HG03045 (cell line): Measurements from ENCODE around the gene CASP8.
"Not testable (repeated sequence)": the region's sequence is repeated elsewhere in the genome, so short reads cannot be mapped to it uniquely, and the experiment has no call there.

Experiments
- ATAC-seq: cut with Tn5 transposase; IDR thresholded peaks from one replicate; pipeline ENCODE4 v1.9.1; 2021; ENCODE audit warnings: mild to moderate bottlenecking, moderate library complexity; ENCODE audit not compliant: unreplicated experiment

CASP8 gene

DNA sequence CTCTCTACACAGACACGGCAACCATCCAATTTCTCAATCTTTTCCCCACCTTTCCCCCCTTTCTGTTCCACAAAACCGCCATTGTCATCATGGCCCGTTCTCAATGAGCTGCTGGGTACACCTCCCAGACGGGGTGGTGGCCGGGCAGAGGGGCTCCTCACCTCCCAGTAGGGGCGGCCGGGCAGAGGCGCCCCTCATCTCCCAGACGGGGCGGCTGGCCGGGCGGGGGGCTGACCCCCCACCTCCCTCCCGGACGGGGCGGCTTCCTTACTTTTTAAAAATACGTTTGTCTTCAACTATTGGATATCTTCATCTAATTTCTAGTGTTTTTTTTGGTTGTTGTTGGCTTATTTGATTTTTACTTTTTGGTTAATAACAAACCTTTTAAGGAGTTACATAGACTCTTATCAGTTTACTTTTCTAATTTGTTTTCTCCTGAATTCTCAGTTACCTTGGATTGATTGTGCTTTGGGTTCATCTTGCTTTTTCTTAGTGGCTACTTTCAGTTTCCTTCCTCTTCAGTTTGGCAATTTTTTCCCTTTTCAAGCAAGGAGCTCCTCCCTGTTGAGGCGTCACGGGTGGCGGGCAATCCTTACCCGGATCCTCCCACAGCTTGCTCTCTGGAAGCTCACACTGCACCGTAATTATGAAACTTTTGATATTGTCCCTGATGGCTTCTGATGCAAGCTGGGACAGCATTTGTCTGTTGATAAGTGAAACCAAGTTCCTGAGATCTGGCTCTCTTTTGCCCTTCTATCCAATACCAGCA is 21.0 kb upstream of the CASP8 start:
- not testable (repeated sequence) for ATAC-seq

DNA sequence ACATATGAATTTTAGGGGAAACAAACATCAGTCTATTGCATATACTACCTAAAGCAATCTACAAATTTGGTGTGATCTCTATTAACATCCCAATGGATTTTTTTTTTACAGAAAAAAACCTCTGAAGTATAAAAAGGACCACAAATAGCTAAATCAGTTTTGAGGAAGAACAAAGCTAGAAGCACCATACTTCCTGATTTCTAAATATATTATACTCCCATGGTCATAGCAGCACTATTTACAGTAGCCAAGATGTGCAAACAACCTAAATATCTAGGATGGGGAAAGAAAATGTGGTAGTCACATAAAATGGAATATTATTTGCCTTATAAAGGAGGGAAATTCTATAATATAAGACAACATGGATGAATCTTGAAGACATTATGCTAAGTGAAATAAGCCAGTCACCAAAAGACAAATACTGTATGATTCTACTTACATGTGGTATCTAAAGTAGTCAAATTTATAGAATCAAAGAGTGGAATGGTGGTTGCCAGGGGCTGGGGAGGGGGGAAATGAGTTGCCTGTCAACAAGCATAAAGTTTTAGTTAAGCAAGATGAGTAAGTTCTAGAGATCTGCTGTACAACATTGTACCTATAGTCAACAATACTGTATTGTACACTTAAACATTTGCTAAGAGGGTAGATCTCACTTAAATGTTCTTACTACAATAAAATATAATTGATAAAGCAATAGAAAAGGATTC is 17.6 kb upstream of the CASP8 start:
- no peak for ATAC-seq

DNA sequence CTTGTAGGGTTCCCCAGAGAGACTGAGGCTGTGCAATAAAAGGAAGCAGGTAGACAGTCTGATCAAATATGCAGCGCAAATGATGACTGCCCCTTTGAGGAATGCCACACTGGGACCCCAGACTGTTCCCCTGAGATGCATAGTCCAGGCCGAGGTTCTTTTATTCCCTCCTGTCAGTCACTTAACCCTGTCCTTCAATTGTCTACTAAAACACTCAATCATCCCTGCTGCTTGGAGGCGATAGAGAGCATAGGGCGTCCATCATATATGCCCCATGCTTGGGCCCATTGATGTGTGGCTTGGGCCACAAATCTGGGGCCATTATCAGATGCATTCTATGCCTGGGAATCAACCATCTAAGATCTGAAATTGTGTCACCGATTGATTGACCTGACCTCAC is 15.5 kb upstream of the CASP8 start:
- ATAC-seq: no peak

DNA sequence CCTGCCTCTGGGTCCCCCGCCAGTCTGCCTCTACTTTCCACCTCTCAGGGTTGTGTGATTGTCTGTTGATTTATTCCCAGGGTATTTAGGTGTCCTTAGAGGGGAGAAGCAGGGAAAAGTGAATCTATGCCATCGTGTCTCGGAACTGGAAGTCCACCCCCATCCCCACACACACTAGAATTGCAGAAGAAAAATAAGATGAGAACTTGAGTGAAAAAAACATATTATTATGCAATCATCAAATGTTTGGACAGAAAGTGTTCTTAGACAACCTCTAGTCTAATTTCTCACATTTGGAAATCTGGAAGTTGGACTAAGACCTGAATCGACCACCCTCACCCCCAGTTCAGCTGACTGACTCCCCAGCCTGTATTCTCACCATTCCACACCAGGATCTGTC is 14.1 kb upstream of the CASP8 start:
- ATAC-seq: no peak

DNA sequence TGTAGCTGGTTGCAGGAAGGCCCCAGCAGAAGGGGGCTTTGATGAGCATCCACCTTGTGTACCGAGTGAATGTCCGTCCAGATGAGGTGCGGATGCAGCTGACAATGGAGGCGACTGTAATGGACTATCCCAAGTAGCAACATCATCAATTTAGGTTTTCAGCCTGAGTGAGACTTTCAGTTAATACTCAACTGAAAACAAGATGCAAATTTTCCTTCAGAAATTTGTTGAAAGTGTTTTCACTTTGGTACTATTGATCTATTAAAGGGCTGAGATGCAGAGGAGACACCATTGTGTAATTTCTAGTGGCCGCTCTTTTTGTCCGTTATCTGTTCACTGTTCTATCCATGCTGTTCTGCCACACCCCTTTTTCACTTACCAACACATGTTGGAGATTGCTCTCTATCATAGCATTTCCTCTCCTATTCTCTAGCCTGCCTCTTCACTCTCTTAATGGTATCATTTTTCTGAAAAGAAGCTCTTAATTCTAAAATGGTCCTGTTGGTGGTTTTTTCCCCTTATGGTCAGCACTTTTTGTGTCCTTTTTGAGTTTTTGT is 12.0 kb upstream of the CASP8 start:
- ATAC-seq: no peak

DNA sequence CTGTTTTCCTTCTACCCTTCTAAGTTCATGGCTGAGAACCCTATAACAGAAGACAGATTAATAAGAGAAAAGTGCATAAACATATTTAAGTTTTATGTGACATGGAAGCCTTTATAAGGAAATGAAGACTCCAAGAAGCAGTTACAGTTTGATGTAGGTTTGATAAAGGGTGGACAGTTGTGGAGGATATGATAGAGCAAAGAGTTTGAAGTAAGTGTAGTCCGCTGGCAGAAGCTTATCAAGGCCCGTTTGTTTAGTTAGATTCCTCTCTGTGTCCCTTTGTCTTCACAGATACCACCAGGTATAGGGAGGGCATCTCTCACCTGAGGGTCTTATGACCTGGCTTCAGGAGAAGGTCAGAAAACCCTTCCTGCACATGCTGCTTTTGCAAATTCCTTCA is 10.4 kb upstream of the CASP8 start:
- ATAC-seq: no peak

DNA sequence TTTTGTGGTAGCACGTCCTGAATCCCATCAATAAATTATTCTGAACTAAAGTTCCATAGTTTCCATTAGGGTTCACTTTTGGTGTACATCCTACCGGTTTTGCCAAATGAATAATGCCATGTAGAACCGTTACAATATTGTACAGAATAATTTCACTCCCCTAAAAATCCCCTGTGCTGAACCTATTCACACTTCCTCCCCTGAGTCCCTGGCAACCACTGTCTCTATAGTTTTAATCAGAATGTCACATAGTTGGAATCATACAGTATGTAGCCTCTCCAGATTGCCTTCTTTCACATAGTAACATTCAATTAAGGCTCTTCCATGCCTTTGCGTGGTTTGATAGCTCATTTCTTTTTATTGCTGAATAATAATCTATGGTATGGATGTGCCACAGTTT is 9.6 kb upstream of the CASP8 start:
- ATAC-seq: no peak

DNA sequence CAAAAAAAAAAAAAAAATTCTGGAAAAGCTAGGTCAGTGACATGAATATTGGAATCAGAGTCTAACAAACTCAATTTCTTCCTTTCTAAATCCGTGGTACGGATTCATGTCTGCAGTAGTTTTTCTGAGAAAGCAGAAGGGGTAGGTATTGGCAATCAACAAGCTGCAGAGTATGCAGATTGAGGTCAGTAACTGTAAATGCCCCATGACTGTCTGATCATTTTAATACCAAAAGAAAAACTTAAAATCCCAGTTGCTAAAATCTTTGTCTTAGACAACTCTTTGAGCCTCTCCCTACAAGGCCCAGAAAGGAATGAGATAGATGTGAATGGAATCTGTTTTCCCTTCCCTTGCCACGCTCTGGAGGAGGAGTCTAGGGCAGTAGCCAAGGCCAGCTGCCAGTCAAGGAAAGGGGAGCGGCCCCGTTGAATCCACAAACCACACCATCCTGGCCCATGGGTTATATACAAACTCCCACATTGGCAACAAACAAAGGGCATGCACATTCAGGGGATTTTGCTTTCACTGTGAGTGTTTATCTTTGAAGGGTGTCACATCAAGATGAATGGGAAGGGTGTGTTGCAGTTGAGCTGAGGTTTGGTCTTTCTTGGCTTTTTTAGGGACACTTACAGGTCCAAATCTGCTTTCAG is 6.1 kb upstream of the CASP8 start:
- no peak for ATAC-seq

DNA sequence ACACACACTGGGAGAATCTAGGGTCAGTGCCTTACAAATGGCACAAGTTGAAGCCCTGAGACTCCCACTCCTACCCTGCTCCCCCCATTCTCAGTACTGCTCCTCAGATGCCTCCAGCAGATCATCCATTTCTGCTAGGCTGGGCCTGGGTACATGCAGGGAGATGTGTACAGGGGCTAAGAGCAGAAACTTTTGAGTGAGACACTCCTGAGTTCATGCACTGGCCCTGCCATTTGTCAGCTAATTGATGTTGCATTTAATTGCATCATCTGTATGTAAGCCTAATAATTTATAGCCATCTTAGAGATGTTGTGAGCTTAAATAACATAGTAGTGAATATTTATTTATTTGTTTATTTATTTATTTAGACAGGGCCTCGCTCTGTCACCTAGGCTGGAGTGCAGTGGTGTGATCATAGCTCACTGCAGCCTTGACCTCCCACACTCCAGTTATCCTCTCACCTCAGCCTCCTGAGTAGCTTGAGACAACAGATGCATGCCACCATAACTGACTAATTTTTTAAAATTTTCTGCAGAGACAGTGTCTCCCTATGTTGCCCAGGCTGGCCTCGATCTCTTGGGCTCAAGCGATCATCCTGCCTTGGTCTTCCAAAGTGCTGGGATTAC is 4.8 kb upstream of the CASP8 start:
- no peak for ATAC-seq

DNA sequence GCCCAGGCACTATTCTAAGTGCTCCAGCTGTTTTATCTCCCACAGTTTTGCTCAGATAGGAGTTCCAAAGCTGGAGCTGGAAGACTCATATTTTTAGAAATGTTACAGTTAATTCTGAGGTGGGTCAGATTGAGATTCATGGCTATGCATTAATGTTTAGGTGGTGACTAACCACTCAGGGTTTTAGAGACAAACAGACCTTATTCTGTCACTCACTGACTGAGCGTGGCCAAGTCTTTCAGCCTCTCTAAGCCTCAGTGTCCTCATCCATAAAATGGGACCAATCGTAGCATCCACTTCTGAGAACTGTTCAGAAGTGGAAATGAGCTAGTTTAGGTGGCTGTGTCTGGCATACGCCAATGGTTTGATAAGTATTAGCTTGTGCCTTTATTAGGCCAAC is 4.3 kb upstream of the CASP8 start:
- no peak for ATAC-seq

DNA sequence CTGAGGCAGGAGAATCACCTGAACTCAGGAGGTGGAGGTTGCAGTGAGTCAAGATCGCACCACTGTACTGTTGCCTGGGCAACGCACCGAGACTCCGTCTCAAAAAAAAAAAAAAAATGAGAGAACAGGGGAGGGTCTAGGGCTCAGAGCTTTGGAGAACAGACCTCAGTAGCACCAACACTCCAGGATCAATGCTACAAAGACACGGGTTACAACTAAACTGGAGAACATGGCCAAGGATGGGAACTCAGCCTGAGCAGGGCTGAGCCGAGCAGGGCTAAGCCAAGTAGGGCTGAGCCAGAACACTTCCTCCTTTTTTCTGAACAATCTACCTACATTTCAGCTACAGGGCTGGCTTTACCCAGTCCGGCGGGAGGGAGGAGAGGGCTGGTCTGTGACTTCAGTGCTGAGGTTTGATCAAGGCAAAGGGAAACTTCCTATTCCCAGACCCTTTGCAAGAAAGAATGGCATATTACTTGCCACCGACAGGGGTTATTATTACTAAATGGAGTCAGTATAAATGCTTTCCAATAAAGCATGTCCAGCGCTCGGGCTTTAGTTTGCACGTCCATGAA is 2.9 kb upstream of the CASP8 start:
- ATAC-seq: peak; percentile 61

DNA sequence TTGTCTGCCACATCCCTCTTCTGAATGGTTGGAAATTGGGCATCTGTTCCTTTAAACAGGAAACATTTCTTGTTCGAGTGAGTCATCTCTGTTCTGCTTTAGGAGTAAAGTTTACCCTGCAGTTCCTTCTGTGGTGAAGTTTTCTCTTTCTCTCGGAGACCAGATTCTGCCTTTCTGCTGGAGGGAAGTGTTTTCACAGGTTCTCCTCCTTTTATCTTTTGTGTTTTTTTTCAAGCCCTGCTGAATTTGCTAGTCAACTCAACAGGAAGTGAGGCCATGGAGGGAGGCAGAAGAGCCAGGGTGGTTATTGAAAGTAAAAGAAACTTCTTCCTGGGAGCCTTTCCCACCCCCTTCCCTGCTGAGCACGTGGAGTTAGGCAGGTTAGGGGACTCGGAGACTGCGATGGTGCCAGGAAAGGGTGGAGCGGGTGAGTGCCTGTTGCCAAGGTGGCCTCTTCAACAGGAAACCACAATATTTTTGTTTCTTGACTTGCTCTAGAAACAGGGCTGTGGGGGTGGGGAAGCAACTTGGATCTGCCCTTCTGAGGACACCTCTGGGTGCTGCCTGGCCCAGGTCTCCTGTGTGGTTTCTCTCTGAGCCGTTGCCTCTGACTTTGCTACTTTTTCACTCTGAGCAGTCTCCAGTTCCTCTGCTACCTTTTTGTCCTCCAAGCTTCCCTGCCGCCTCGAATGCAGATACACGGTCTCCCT is 2.2 kb upstream of the CASP8 start:
- peak; percentile 56 for ATAC-seq

DNA sequence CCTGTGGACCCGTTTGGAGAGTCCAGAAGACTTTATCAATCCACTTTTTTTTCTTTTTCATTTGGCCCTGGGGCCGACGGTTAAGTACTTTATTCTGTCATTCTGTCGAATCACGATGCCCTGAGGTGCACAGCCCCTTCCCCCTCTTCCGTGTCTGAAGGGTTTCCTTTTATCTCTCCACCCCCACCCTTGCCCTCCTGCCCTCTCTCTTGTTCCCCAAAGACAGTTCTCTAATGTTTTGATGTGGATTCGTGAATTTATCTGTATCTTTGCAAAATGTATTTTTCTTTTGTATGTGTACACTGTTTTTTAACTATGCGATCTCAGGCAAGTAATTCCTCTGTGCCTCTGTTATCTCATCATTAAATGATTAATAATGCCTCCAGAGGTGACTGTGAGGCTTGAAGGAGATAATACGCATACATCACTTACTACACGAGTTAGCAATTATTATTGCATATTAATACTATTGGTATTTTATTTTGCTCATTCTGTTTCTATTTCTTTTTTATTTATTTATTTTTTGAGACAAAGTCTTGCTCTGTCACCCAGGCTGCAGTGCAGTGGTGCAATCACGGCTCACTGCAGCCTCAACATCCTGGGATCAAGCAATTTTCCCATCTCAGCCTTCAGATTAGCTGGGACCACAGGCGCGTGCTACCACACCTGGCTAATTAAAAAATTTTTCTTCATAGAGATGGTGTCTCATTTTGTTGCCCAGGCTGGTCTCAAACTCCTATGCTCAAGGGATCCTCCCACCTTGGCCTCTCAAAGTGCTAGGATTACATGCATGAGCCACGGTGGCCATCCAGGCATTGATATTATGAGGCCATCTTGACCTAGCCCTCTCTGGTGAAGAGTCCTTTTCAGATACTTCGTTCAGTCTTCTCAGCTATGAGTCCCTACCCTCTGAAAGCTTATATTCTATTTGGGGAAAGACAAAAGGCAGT is 1.4 kb upstream of the CASP8 start:
- no peak for ATAC-seq

DNA sequence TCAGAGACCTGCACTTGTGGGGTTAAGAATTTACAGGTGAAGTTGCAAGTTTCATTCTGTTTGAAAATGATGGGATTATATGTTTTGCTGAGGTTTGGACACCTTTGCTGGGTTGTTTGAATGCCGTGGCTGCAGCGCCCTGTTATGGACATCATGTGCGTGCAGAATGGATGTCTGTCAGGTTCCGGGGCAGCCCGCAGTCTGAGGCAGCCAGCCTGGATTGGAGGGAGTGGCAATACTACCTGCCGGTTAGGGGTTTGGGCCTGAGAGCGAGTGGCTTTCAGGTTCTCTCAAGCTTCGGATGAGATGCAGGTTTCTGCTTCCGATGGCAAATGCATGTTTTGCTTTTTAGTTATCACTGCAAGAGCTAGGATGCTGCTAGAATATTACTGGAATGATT is 1.1 kb downstream of the CASP8 start:
- no peak for ATAC-seq

DNA sequence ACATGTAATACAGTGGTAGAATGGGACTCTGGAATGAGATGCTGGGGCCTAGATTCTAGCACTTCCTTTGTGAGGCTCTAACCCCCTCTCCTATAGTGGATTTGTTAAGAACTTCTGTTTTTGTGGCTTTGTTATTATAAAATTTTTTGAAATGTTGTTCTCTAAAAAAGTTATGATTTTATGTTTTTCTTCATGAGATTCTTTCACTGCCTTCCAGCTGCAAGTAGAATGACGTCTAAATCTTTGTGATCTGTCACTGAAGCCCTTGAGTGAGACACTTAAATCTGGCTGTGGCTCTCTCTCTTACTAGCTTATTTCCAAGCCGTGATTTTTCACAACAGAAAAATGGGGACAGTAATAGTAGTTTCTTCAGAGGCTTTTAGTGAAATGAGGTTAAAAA is 1.6 kb downstream of the CASP8 start:
- no peak for ATAC-seq

DNA sequence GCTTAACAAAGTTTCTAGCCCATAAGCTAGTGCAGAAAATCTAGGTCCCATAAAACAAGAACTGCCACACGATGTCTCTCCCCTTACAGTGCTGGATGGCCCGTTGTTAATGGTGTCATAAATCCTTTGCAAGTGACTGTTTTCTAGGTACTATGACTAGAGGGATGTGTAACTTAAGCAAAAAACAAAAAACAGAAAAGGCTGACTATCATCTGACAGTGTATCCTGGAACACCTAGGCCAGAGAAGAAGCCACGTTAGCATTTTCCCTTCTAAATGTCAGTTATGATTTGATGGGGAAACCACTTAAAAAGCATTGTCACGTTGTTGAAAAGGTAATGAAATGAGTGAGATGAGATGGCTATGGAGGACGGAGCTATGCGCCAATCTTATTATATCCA is 2.4 kb downstream of the CASP8 start:
- ATAC-seq: no peak

DNA sequence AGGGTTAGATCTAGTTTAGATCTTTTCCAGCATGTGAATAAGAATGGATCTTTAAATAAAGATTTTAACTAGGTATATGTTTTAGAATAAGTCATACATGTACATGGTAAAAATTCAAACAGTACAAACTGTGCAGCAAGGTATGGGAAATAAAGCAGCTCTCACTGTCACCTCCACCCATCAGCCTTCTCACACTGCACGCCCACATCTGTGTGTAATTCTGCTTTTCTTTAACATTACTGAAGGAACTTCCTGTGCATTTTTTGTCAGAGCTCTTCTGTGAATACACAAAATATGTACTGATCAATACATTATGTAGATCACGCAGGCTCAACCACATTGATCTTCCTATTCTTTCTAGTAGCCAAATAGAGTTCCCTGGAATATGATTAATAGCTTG is 3.4 kb downstream of the CASP8 start:
- no peak for ATAC-seq

DNA sequence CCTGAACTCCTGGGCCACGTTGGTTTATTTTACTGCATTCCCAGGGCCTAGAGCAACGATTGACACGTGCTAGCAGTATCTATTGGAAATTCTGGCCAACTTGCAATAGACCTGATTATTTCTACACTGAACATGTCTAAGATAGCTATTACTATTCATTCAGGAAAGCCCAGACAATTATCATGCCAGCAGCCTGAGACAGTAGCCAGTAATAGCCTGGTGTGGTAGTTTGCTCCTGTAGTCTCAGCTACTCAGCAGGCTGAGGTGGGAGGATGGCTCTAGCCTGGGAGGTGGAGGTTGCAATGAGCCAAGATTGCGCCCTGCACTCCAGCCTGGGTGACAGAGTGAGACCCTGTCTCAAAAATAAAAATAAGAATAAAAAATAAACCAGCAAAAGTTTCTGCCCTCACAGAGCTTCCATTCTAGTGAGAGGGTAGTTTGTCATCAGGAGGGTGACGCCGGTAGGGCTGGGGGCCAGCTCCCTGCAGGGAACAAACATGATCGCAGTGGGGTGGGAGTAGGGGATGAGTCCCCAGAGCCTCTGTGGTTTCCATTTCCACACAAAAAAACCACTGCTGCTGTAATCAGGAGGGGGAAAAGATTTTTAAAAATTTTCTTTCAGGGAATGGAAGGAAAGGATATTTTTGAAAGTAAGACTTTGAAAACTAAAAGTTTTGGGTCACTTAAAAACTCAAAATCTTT is 4.3 kb downstream of the CASP8 start:
- ATAC-seq: no peak

DNA sequence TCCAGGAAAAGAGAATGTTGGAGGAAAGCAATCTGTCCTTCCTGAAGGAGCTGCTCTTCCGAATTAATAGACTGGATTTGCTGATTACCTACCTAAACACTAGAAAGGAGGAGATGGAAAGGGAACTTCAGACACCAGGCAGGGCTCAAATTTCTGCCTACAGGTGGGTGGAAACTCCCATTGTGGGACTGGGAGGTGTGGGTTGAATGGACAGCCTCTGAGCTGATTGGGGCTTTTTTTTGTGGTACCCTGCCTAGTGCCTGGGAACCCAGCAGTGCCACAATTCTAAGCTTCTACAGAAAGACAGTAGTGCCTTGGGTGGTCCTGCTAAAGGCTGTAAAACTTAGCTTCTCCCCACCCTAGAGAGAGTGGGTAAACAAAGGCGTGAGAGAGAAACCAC is 6.3 kb downstream of the CASP8 start:
- no peak for ATAC-seq
